HEK293T (cell line): ENCODE data around the gene JAZF1.

Experiments used
- CTCF ChIA-PET: fragments of 350-600 bp; formaldehyde crosslinking; extraction: SDS; loops from one replicate; lab custom pipeline; 2021; ENCODE audit warnings: antibody characterized with exemption, inconsistent platforms; lab: Yijun Ruan, JAX
- POLR2A ChIA-PET: fragments of 350-600 bp; formaldehyde crosslinking; extraction: SDS; loops from one replicate; lab custom pipeline; 2020; ENCODE audit warnings: antibody characterized with exemption, inconsistent platforms; lab: Yijun Ruan, JAX
- DNase-seq: peaks from one replicate; pipeline ENCODE4 v3.0.0; 2012; ENCODE audit warnings: mixed read lengths; ENCODE audit errors: extremely low spot score
- ARNT ChIP-seq: fragments of 450-650 bp; IDR thresholded peaks from 2 replicates; pipeline ENCODE4 v1.6.1; 2017; ENCODE audit warnings: mild to moderate bottlenecking
- BHLHE40 ChIP-seq: fragments of 450-650 bp; IDR thresholded peaks from 2 replicates; pipeline ENCODE4 v1.6.1; 2016; ENCODE audit warnings: mild to moderate bottlenecking, moderate library complexity, borderline replicate concordance
- CTBP1 ChIP-seq: fragments of 450-650 bp; IDR thresholded peaks from 2 replicates; pipeline ENCODE4 v1.6.1; 2016; ENCODE audit warnings: borderline replicate concordance
- ELF4 ChIP-seq: fragments of 450-650 bp; IDR thresholded peaks from 2 replicates; pipeline ENCODE4 v1.6.1; 2017; ENCODE audit warnings: antibody characterized with exemption
- FOXA1 ChIP-seq: fragments of 450-650 bp; IDR thresholded peaks from 2 replicates; pipeline ENCODE4 v1.6.1; 2016; ENCODE audit warnings: mild to moderate bottlenecking
- FOXK2 ChIP-seq: fragments of 450-650 bp; IDR thresholded peaks from 2 replicates; pipeline ENCODE4 v1.6.1; 2016; ENCODE audit warnings: mild to moderate bottlenecking
- FOXM1 ChIP-seq: fragments of 450-650 bp; IDR thresholded peaks from 2 replicates; pipeline ENCODE4 v1.6.1; 2017; ENCODE audit warnings: mild to moderate bottlenecking, borderline replicate concordance
- HDGF ChIP-seq: fragments of 450-650 bp; IDR thresholded peaks from 2 replicates; pipeline ENCODE4 v1.6.1; 2017; ENCODE audit warnings: antibody characterized with exemption, borderline replicate concordance
- L3MBTL2 ChIP-seq: fragments of 450-650 bp; conservative IDR thresholded peaks from 2 replicates; pipeline ENCODE4 v1.6.1; 2016; ENCODE audit warnings: mild to moderate bottlenecking
- LEF1 ChIP-seq: fragments of 450-650 bp; IDR thresholded peaks from 2 replicates; pipeline ENCODE4 v1.6.1; 2017; ENCODE audit warnings: mild to moderate bottlenecking, borderline replicate concordance
- NFRKB ChIP-seq: fragments of 450-650 bp; IDR thresholded peaks from 2 replicates; pipeline ENCODE4 v1.6.1; 2016; ENCODE audit warnings: mild to moderate bottlenecking, moderate library complexity
- SP1 ChIP-seq: fragments of 450-650 bp; IDR thresholded peaks from 2 replicates; pipeline ENCODE4 v1.6.1; 2017
- SUZ12 ChIP-seq: fragments of 450-650 bp; IDR thresholded peaks from 2 replicates; pipeline ENCODE4 v1.6.1; 2016; ENCODE audit warnings: mild to moderate bottlenecking
- TARDBP ChIP-seq: fragments of 450-650 bp; IDR thresholded peaks from 2 replicates; pipeline ENCODE4 v1.6.1; 2016
- ZNF384 ChIP-seq: fragments of 450-650 bp; IDR thresholded peaks from 2 replicates; pipeline ENCODE4 v1.6.1; 2016
- TF ChIP-seq, protein P1 (sequence below): fragments of 450-650 bp; IDR thresholded peaks from 2 replicates; pipeline ENCODE4 v1.6.1; 2016

JAZF1 gene

GRCh38 chr7:28069388-28069787, 111.2 kb downstream of the JAZF1 start:
- CTCF ChIA-PET, result interaction anchor here (0.6 to 1.2 kb wide), 2 partner anchors 8 to 18 kb away, joined by 3 read pairs; no protein-coding TSS in a partner anchor
- TF ChIP-seq SP1 (no peak), ELF4 (no peak), L3MBTL2 (no peak), HDGF (no peak)
- POLR2A ChIA-PET, result interaction anchor here (1.1 kb wide), 1 partner anchor 24 kb away, joined by 3 read pairs; no protein-coding TSS in a partner anchor
- no peak for DNase-seq

- no peak for TF ChIP-seq ELF4
- TF ChIP-seq ARNT, result no peak
- TF ChIP-seq HDGF, result no peak
- no peak for TF ChIP-seq BHLHE40
- no peak for TF ChIP-seq ZNF384
- TF ChIP-seq SUZ12, result no peak
- no peak for TF ChIP-seq LEF1
- CTCF ChIA-PET, result interaction anchor here (1.2 kb wide), 1 partner anchor 9 kb away, joined by 3 read pairs; no protein-coding TSS in a partner anchor
- DNase-seq, result no peak
- POLR2A ChIA-PET, result interaction anchor here (1.1 kb wide), 1 partner anchor 25 kb away, joined by 3 read pairs; no protein-coding TSS in a partner anchor
Measured at GRCh38 chr7:28068811-28069216, 111.8 kb downstream of the JAZF1 start.

DNA sequence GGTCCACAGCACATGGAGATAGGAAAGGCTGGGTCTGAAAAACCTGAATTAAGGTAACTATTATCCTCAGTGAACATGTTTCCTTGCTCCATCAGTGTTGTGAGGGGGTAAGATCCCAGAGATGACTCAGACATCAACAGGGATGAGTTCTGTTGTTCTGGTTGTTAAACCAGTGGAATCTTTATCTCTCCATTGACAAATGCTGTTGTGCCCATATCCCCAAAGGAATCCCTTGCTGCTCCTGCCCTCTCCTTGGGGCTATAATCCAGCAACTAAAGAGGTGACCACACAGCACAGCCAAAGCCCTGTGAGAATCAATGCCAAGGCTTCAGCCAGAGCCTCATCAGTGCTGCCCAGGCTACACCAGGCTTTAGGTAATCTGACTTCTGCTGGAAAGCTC, 113.4 kb downstream of the JAZF1 start:
- ChIA-PET CTCF (no interaction called here), POLR2A (no interaction called here)
- DNase-seq, result no peak
- TF ChIP-seq BHLHE40 (no peak), FOXM1 (no peak)

GRCh38 chr7:28065721-28066285, 114.8 kb downstream of the JAZF1 start:
- no peak for DNase-seq
- POLR2A ChIA-PET, result no interaction called here
- CTCF ChIA-PET, result interaction anchor here (0.7 to 1.9 kb wide), 3 partner anchors 12 to 28 kb away, joined by 4 to 8 read pairs (median 7); no protein-coding TSS in a partner anchor
- TF ChIP-seq ZNF384 (no peak), SP1 (no peak)

- CTCF ChIA-PET, result interaction anchor here (1.0 to 1.9 kb wide), 2 partner anchors 13 to 29 kb away, joined by 4 to 7 read pairs; no protein-coding TSS in a partner anchor
- no peak for DNase-seq
- TF ChIP-seq ARNT, result no peak
- TF ChIP-seq NFRKB, result no peak
- no peak for TF ChIP-seq L3MBTL2
- no peak for TF ChIP-seq FOXM1
- TF ChIP-seq FOXK2, result no peak
- TF ChIP-seq TARDBP, result no peak
- TF ChIP-seq ZNF384, result no peak
- no peak for TF ChIP-seq LEF1
- TF ChIP-seq, protein P1, sequence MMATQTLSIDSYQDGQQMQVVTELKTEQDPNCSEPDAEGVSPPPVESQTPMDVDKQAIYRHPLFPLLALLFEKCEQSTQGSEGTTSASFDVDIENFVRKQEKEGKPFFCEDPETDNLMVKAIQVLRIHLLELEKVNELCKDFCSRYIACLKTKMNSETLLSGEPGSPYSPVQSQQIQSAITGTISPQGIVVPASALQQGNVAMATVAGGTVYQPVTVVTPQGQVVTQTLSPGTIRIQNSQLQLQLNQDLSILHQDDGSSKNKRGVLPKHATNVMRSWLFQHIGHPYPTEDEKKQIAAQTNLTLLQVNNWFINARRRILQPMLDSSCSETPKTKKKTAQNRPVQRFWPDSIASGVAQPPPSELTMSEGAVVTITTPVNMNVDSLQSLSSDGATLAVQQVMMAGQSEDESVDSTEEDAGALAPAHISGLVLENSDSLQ, result no peak
- POLR2A ChIA-PET, result no interaction called here
Measured at GRCh38 chr7:28065308-28065707, 115.3 kb downstream of the JAZF1 start.

DNA sequence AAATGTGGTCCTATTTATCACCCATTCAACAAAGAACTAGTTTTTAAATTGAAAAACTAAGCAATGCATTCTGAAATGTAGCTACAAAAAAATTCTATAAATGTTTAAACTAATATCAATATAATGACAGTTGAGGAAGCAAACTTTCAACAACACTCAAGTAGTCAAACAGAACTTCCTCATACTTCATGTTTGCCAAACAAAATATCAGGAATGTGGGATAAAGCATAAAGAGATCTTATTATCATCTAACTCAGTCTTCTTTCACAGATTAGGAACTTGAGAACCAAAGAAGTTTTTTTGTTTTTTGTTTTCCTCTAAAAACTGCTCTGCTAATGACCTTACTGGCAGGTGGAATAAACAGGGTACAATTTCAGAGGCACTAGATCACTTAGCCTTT, 116.2 kb downstream of the JAZF1 start:
- CTCF ChIA-PET, result interaction anchor here (1.9 kb wide), 1 partner anchor 30 kb away, joined by 7 read pairs; no protein-coding TSS in a partner anchor
- TF ChIP-seq CTBP1 (no peak), FOXA1 (no peak), FOXM1 (no peak), ELF4 (no peak), LEF1 (no peak), BHLHE40 (no peak), HDGF (no peak), L3MBTL2 (no peak), NFRKB (no peak), ARNT (no peak), SUZ12 (no peak), TARDBP (no peak), FOXK2 (no peak), SP1 (no peak), ZNF384 (no peak)
- TF ChIP-seq, protein P1, result no peak
- no peak for DNase-seq
- POLR2A ChIA-PET, result no interaction called here

- ChIA-PET CTCF (interaction anchor here (0.6 to 2.5 kb wide), 25 partner anchors 9 to 747 kb away, joined by 3 to 31 read pairs (median 5); no protein-coding TSS in a partner anchor), POLR2A (interaction anchor here (1.2 kb wide), 2 partner anchors 15 to 19 kb away, joined by 3 to 4 read pairs; no protein-coding TSS in a partner anchor)
- peak; percentile 64 for DNase-seq
- TF ChIP-seq FOXK2 (no peak), L3MBTL2 (no peak), SP1 (no peak), HDGF (no peak), ELF4 (no peak), ZNF384 (no peak), CTBP1 (no peak), FOXM1 (no peak), BHLHE40 (no peak), TARDBP (no peak), ARNT (no peak)
Measured at GRCh38 chr7:28062197-28062991, 118.2 kb downstream of the JAZF1 start.
